Lower lobe of right lung (tissue), 2 donors: Measurements from ENCODE around the gene L3MBTL4. TPM values are rescaled to one million over a fixed set of nuclear protein-coding genes. Genes with fewer than 3 reads are reported as not detected.
A peak's percentile ranks its signal among the peaks of the same experiment; 100 is the strongest.
"Not testable (repeated sequence)": the region's sequence is repeated elsewhere in the genome, so short reads cannot be mapped to it uniquely, and the experiment has no call there.

ENCODE experiments used
- ATAC-seq, 2 donors: fragments of 200-7000 bp; cut with Tn5 transposase; one replicate each; pipeline ENCODE4 v1.9.1; 2020 to 2022; ENCODE audit warnings: mild to moderate bottlenecking in 2 of 2, moderate library complexity in 2 of 2
- DNase-seq: peaks from one replicate; pipeline ENCODE4 v3.0.0-alpha.2; 2020
- H3K27ac ChIP-seq: fragments of 200-600 bp; one replicate; pipeline ENCODE4 v1.8.0; 2022
- H3K27me3 ChIP-seq: fragments of 200-600 bp; one replicate; pipeline ENCODE4 v1.8.0; 2022; ENCODE audit warnings: low read depth
- H3K36me3 ChIP-seq: fragments of 200-600 bp; one replicate; pipeline ENCODE4 v1.8.0; 2022; ENCODE audit warnings: mild to moderate bottlenecking
- H3K4me1 ChIP-seq: fragments of 200-600 bp; one replicate; pipeline ENCODE4 v1.8.0; 2022
- H3K4me3 ChIP-seq: fragments of 200-600 bp; one replicate; pipeline ENCODE4 v1.8.0; 2022; ENCODE audit warnings: mild to moderate bottlenecking
- H3K9me3 ChIP-seq: fragments of 200-600 bp; one replicate; pipeline ENCODE4 v1.8.0; 2022
- CTCF ChIP-seq: fragments of 200-600 bp; IDR thresholded peaks from one replicate; pipeline ENCODE4 v1.8.0; 2022; ENCODE audit warnings: antibody characterized with exemption, mild to moderate bottlenecking
- intact Hi-C: fragments of 100-400 bp; cut with DNase I; formaldehyde crosslinking; loops from one replicate; pipeline ENCODE4 v1.11.0; 2022
- total RNA-seq: library from RNA; stranded (reverse); fragmentation: NEBNext Ultra II Directional; extraction: Animal tissue kit (Norgen Biotek cat#: 25700); gene quantifications from one replicate; pipeline ENCODE4 v1.2.1, GENCODE V29; 2021
- donor health status: DM: no; HTN: yes; CAD: no; lungs with severe emphysema.

The L3MBTL4 gene
- total RNA-seq, 1 donor from 2014 or later = 16.9 TPM

DNA sequence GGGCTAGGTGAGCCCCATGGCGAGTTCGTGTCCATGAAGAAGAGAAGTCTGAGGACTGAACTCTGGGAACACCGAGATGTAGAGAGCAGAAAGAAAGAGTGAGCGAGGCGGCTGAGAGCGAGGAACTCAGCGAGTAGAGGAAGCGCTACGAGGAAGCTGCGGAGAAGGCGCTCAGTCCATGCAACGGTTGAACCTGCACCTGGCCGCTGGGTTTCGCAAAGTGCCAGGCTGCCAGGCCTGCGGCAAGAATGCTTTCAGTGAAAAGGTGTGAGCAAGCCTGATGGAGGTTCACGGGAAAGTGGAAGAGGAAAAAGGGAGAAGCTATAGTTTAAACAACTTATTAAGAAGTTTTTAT lies 268.4 kb downstream of the L3MBTL4 start:
- H3K4me3 ChIP-seq = no peak overlapping the region
- H3K4me1 ChIP-seq = no peaks in the 10 kb centered on the region
- DNase-seq (no peak), ATAC-seq (no peak)
- no peaks in the 10 kb centered on the region for H3K36me3 ChIP-seq
- intact Hi-C loops = no loop called here
- H3K27ac ChIP-seq = no peak overlapping the region
- H3K9me3 ChIP-seq = no peaks in the 10 kb centered on the region
- no peak for TF ChIP-seq CTCF
- H3K27me3 ChIP-seq = no peaks in the 10 kb centered on the region

- ATAC-seq (no peak), DNase-seq (no peak)
Measured at GRCh38 chr18:6145645-6146306, 268.9 kb downstream of the L3MBTL4 start.

GRCh38 chr18:6139007-6139406 lies 275.7 kb downstream of the L3MBTL4 start:
- no peak for DNase-seq
- H3K36me3 ChIP-seq = no peaks in the 10 kb centered on the region
- H3K27me3 ChIP-seq = no peaks in the 10 kb centered on the region
- H3K9me3 ChIP-seq = no peaks in the 10 kb centered on the region
- ATAC-seq = peak in 1 of 2 donors; percentile 42
- H3K27ac ChIP-seq = no peak overlapping the region
- no peak overlapping the region for H3K4me3 ChIP-seq
- H3K4me1 ChIP-seq = no peaks in the 10 kb centered on the region
- TF ChIP-seq CTCF = no peak
- intact Hi-C loops = no loop called here

More at GRCh38 chr18:6145645-6146306, 268.9 kb downstream of the L3MBTL4 start:
- Histone ChIP-seq H3K27me3 (no peaks in the 10 kb centered on the region), H3K4me1 (no peaks in the 10 kb centered on the region), H3K27ac (no peak overlapping the region), H3K4me3 (no peak overlapping the region), H3K9me3 (no peaks in the 10 kb centered on the region), H3K36me3 (no peaks in the 10 kb centered on the region)
- TF ChIP-seq CTCF = no peak
- intact Hi-C loops = no loop called here

DNA sequence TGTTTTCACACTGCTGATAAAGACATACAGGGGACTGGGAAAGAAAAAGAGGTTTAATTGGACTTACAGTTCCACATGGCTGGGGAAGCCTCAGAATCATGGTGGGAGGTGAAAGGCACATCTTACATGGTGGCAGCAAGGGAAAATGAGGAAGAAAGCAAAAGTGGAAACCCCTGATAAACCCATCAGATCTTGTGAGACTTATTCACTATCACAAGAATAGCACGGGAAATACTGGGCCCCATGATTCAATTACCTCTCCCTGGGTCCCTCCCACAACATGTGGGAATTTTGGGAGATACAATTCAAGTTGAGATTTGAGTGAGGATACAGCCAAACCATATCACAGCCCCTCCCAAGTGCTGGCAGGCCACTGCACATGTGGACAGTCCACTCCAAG lies 278.8 kb downstream of the L3MBTL4 start:
- H3K4me3 ChIP-seq, H3K27me3 ChIP-seq, H3K9me3 ChIP-seq, intact Hi-C loops, H3K4me1 ChIP-seq, DNase-seq, ATAC-seq, H3K36me3 ChIP-seq, H3K27ac ChIP-seq: not testable (repeated sequence)

- H3K4me1 ChIP-seq, H3K4me3 ChIP-seq, H3K36me3 ChIP-seq, ATAC-seq, H3K9me3 ChIP-seq, H3K27me3 ChIP-seq, DNase-seq, intact Hi-C loops, H3K27ac ChIP-seq: not testable (repeated sequence)
Measured at GRCh38 chr18:6135029-6135428, 279.7 kb downstream of the L3MBTL4 start.

GRCh38 chr18:6132751-6133368 lies 281.9 kb downstream of the L3MBTL4 start:
- no peak overlapping the region for H3K27ac ChIP-seq
- intact Hi-C loops = no loop called here
- no peaks in the 10 kb centered on the region for H3K27me3 ChIP-seq
- H3K4me1 ChIP-seq = no peaks in the 10 kb centered on the region
- no peaks in the 10 kb centered on the region for H3K36me3 ChIP-seq
- no peak overlapping the region for H3K4me3 ChIP-seq
- DNase-seq (no peak), ATAC-seq (no peak)
- no peaks in the 10 kb centered on the region for H3K9me3 ChIP-seq
- no peak for TF ChIP-seq CTCF
